Gastroesophageal sphincter (tissue), 4 donors: ENCODE data around the gene PDRG1. TPM values are rescaled to one million over a fixed set of nuclear protein-coding genes. Genes with fewer than 3 reads are reported as not detected.

Experiments
- ATAC-seq: fragments of 150-250 bp; one replicate; pipeline ENCODE4 v1.9.1; 2016; ENCODE audit warnings: mild to moderate bottlenecking, moderate library complexity
- H3K27ac ChIP-seq, 4 donors: fragments of 200-600 bp; sonication (generic) in 3 of 4; 1 replicate in 3 of 4; 2 replicates in 1 of 4; pipeline ENCODE4 v1.5.1; 2016 to 2019
- H3K27me3 ChIP-seq: fragments of 200-600 bp; sonication (generic); one replicate; pipeline ENCODE4 v1.5.1; 2019
- H3K36me3 ChIP-seq, 2 donors: fragments of 200-600 bp; sonication (generic); one replicate each; pipeline ENCODE4 v1.5.1; 2019; ENCODE audit warnings: control low read depth in 1 of 2
- H3K4me1 ChIP-seq, 3 donors: fragments of 200-600 bp; sonication (generic); 1 replicate in 2 of 3; 2 replicates in 1 of 3; pipeline ENCODE4 v1.5.1; 2016 to 2019; ENCODE audit warnings: control low read depth in 2 of 3
- H3K4me3 ChIP-seq, 2 donors: fragments of 200-600 bp; sonication (generic); one replicate each; pipeline ENCODE4 v1.5.1; 2019; ENCODE audit warnings: mild to moderate bottlenecking in 1 of 2, moderate library complexity in 1 of 2
- H3K9me3 ChIP-seq, 3 donors: fragments of 200-600 bp; sonication (generic); one replicate each; pipeline ENCODE4 v1.5.1; 2017 to 2019; ENCODE audit warnings: control low read depth in 2 of 3
- CTCF ChIP-seq, 4 experiments: fragments of 200-600 bp in 2 of 4; fragments of 450-650 bp in 2 of 4; sonication (generic) in 1 of 4; IDR thresholded peaks; one replicate each; pipeline ENCODE4 v1.5.1; 2017 to 2019; ENCODE audit warnings: antibody characterized with exemption in 4 of 4, mild to moderate bottlenecking in 2 of 4, moderate library complexity in 2 of 4
- EP300 ChIP-seq: sonication (generic); formaldehyde crosslinking; IDR thresholded peaks from one replicate; pipeline ENCODE4 v1.6.1; 2017; ENCODE audit warnings: antibody characterized with exemption, mild to moderate bottlenecking
- POLR2A ChIP-seq, 2 donors: fragments of 450-650 bp; IDR thresholded peaks; one replicate each; pipeline ENCODE4 v1.6.1; 2017; ENCODE audit warnings: antibody characterized with exemption in 2 of 2, mild to moderate bottlenecking in 2 of 2, moderate library complexity in 1 of 2
- POLR2AphosphoS5 ChIP-seq: sonication (generic); formaldehyde crosslinking; IDR thresholded peaks from one replicate; pipeline ENCODE4 v1.6.1; 2017; ENCODE audit warnings: antibody characterized with exemption
- WGBS, 2 donors: methylation state at CpG; one replicate each; pipeline ENCODE4 v1.1.5; 2018; ENCODE audit warnings: low coverage in 1 of 2; 5-methylcytosine and 5-hydroxymethylcytosine counted together
- total RNA-seq, 4 donors: library from RNA; depleted of rRNA; stranded (reverse); fragments of >200 nt; gene quantifications; one replicate each; pipeline ENCODE4 v1.1.0, GENCODE V29; 2016

The PDRG1 gene
- total RNA-seq, 4 donors from 2014 or later = 10.5 to 11.2 (median 11.0) TPM

GRCh38 chr20:31945785-31946184 is 6.1 kb downstream of the PDRG1 start:
- TF ChIP-seq POLR2A (IDR thresholded peaks at IDR 0.05) (no peak), CTCF (IDR thresholded peaks at IDR 0.05) (no peak), POLR2AphosphoS5 (no peak), EP300 (no peak)
- no peak for ATAC-seq
- peaks cover 5 to 72% of the 10 kb centered on the region in 2 donors for H3K36me3 ChIP-seq
- H3K27ac ChIP-seq = no peak overlapping the region
- H3K9me3 ChIP-seq = peaks cover 0 to 5% (median 0%) of the 10 kb centered on the region in 3 donors
- H3K4me1 ChIP-seq = peaks cover 5 to 40% (median 17%) of the 10 kb centered on the region in 3 donors
- no peak overlapping the region for H3K4me3 ChIP-seq
- 33 to 61% methylated on average over 1 to 3 of the region's 6 CpGs for WGBS, 2 donors
- no peaks in the 10 kb centered on the region for H3K27me3 ChIP-seq

- H3K9me3 ChIP-seq = peaks cover 0 to 5% (median 0%) of the 10 kb centered on the region in 3 donors
- TF ChIP-seq CTCF (IDR thresholded peaks at IDR 0.05) = no peak
- no peak for TF ChIP-seq POLR2AphosphoS5
- no peak for TF ChIP-seq EP300
- TF ChIP-seq POLR2A (IDR thresholded peaks at IDR 0.05) = no peak
- no peak for ATAC-seq
- H3K4me1 ChIP-seq = peaks cover 2 to 36% (median 13%) of the 10 kb centered on the region in 3 donors
- H3K36me3 ChIP-seq = peaks cover 5 to 72% of the 10 kb centered on the region in 2 donors
- WGBS, 2 donors = 57 to 85% methylated on average over 1 of the region's 4 CpGs
- no peak overlapping the region for H3K4me3 ChIP-seq
- H3K27me3 ChIP-seq = no peaks in the 10 kb centered on the region
- H3K27ac ChIP-seq = no peak overlapping the region
Observed at GRCh38 chr20:31945319-31945718, 6.5 kb downstream of the PDRG1 start.

- no CpG with 5 or more reads among the region's 2 CpGs for WGBS, 2 donors
- H3K4me3 ChIP-seq = no peak overlapping the region
- ATAC-seq = peak; percentile 61
- H3K9me3 ChIP-seq = peaks cover 0 to 2% (median 0%) of the 10 kb centered on the region in 3 donors
- no peaks in the 10 kb centered on the region for H3K27me3 ChIP-seq
- peaks cover 2 to 22% (median 10%) of the 10 kb centered on the region in 3 donors for H3K4me1 ChIP-seq
- peak overlapping the region in 3 of 4 donors; percentile 31 to 43 (median 31) for H3K27ac ChIP-seq
- peaks cover 2 to 54% of the 10 kb centered on the region in 2 donors for H3K36me3 ChIP-seq
- TF ChIP-seq EP300 (no peak), POLR2A (IDR thresholded peaks at IDR 0.05) (no peak), POLR2AphosphoS5 (peak; percentile 40), CTCF (IDR thresholded peaks at IDR 0.05) (no peak)
Observed at GRCh38 chr20:31943052-31943471, 8.8 kb downstream of the PDRG1 start.

GRCh38 chr20:31939661-31940060 is 12.2 kb downstream of the PDRG1 start:
- Histone ChIP-seq H3K36me3 (peaks cover 0 to 20% of the 10 kb centered on the region in 2 donors), H3K4me3 (no peak overlapping the region), H3K27me3 (no peaks in the 10 kb centered on the region), H3K27ac (no peak overlapping the region), H3K4me1 (peaks cover 2 to 22% (median 10%) of the 10 kb centered on the region in 3 donors), H3K9me3 (no peaks in the 10 kb centered on the region)
- no peak for ATAC-seq
- TF ChIP-seq CTCF (IDR thresholded peaks at IDR 0.05) (no peak), EP300 (no peak), POLR2A (IDR thresholded peaks at IDR 0.05) (no peak), POLR2AphosphoS5 (no peak)
- 93 to 98% methylated on average over 2 of the region's 2 CpGs for WGBS, 2 donors

- peaks cover 0 to 8% (median 1%) of the 10 kb centered on the region in 3 donors for H3K4me1 ChIP-seq
- ATAC-seq = no peak
- TF ChIP-seq POLR2AphosphoS5 (no peak), EP300 (no peak), POLR2A (IDR thresholded peaks at IDR 0.05) (no peak), CTCF (IDR thresholded peaks at IDR 0.05) (no peak)
- H3K9me3 ChIP-seq = no peaks in the 10 kb centered on the region
- 38% methylated on average over 1 of the region's 1 CpG; no CpG with 5 or more reads in 1 of the 2 donors for WGBS, 2 donors
- H3K4me3 ChIP-seq = no peak overlapping the region
- H3K27me3 ChIP-seq = no peaks in the 10 kb centered on the region
- no peak overlapping the region for H3K27ac ChIP-seq
- H3K36me3 ChIP-seq = peaks cover 0 to 5% of the 10 kb centered on the region in 2 donors
Observed at GRCh38 chr20:31937820-31938219, 14.0 kb downstream of the PDRG1 start.
